ENCODE data around the gene HOXA4. TPM values are rescaled to one million over a fixed set of nuclear protein-coding genes. Genes with fewer than 3 reads are reported as not detected.

The HOXA4 gene
- total and polyA plus RNA-seq, 10 of the 15 experiments (the other 5 are each of a cell fraction or from before 2014, with no cell fraction given): 0.07 TPM; not detected in 9

- no peaks in the 10 kb centered on the region for H3K36me3 ChIP-seq (ENCODE audit: control insufficient read depth in 2 of 2, insufficient read depth in 2 of 2, low read length in 1 of 2)
- ChIA-PET POLR2A (no interaction called here), SMC1A (ENCODE audit: uncharacterized antibody, unreplicated experiment) (interaction anchor here (1.0 kb wide), 1 partner anchor 300 kb away, joined by 3 read pairs; no protein-coding TSS in a partner anchor), RAD21 (ENCODE audit: unreplicated experiment) (no interaction called here), CTCF (interaction anchor here (0.6 to 1.2 kb wide), 3 partner anchors 301 to 488 kb away, joined by 3 to 4 read pairs (median 3); no protein-coding TSS in a partner anchor)
- in situ Hi-C loops (cut with MboI) (loop anchor here (5.0 to 25.0 kb wide), 3 partner anchors 789 to 1294 kb away; no protein-coding TSS in a partner anchor), intact Hi-C loops (cut with micrococcal nuclease; ENCODE audit: unreplicated experiment) (no loop called here)
- no peak for TF ChIP-seq ATF2 (IDR thresholded peaks at IDR 0.05; ENCODE audit: low read length)
- TF ChIP-seq SUZ12 (IDR thresholded peaks at IDR 0.05; ENCODE audit: unreplicated experiment): peak; percentile 91
- no peak for TF ChIP-seq ATF7 (IDR thresholded peaks at IDR 0.05; ENCODE audit: low read depth)
- TF ChIP-seq HDAC6 (IDR thresholded peaks at IDR 0.05; ENCODE audit: unreplicated experiment): peak; percentile 86
- ATAC-seq (no peak), DNase-seq (ENCODE audit: low read depth, low spot score) (no peak), FAIRE-seq (no peak)
- no peak overlapping the region for H3K4me3 ChIP-seq
- no peaks in the 10 kb centered on the region for H4K20me1 ChIP-seq (ENCODE audit: control insufficient read depth, insufficient read depth)
- no peaks in the 10 kb centered on the region for H3K79me2 ChIP-seq (ENCODE audit: control insufficient read depth, insufficient read depth, low read length)
- H3K4me2 ChIP-seq (ENCODE audit: control insufficient read depth, insufficient read depth): no peak overlapping the region; the same call in 1 of the 2 replicates
- no peaks in the 10 kb centered on the region; the same call in 1 of the 2 replicates for H3K4me1 ChIP-seq (ENCODE audit: control insufficient read depth, insufficient read depth, low read length)
- H3K27me3 ChIP-seq (replicated peaks in 1 of 2; ENCODE audit: control insufficient read depth in 2 of 2, insufficient read depth in 2 of 2, low read length in 1 of 2): peaks cover 22 to 60% of the 10 kb centered on the region in 2 experiments
- no peak overlapping the region for H3K27ac ChIP-seq (ENCODE audit: control insufficient read depth, insufficient read depth)
- no peak overlapping the region for H3K9ac ChIP-seq (ENCODE audit: control insufficient read depth, insufficient read depth, low read length)
- WGBS (ENCODE audit: insufficient coverage, insufficient replicate concordance, low lambda C conversion rate, missing lambda C conversion rate): 5% methylated on average over 58 of the region's 63 CpGs
- no peak overlapping the region for H2AFZ ChIP-seq (ENCODE audit: control insufficient read depth, low read depth, low read length)
- H3K9me3 ChIP-seq (replicated peaks; ENCODE audit: control insufficient read depth, insufficient read depth, low read length): no peaks in the 10 kb centered on the region; the same call in 2 of the 3 replicates
- no TSS peak for BruUV-seq (replicated peaks)
These were observed 25.4 kb upstream of the HOXA4 start for GRCh38 chr7:27155816-27156507.
